Stomach (tissue), 9 donors: ENCODE results near the gene NPAS2. TPM values are rescaled to one million over a fixed set of nuclear protein-coding genes. Genes with fewer than 3 reads are reported as not detected.

ENCODE experiments used
- DNase-seq, 2 donors: peaks; one replicate each; pipeline versions ENCODE4 v3.0.0 to v3.0.0-alpha.2; 2013 to 2019
- H3K27ac ChIP-seq, 5 donors: fragments of 200-600 bp in 4 of 5; sonication (generic) in 4 of 5; one replicate each; pipeline ENCODE4 v1.5.1; 2013 to 2019; ENCODE audit warnings: mild to moderate bottlenecking in 1 of 5, moderate library complexity in 1 of 5
- H3K27me3 ChIP-seq, 3 donors: fragments of 200-600 bp; sonication (generic); one replicate each; pipeline ENCODE4 v1.5.1; 2017 to 2019; ENCODE audit warnings: mixed run types in 1 of 3
- H3K36me3 ChIP-seq, 4 donors: fragments of 200-600 bp; sonication (generic); 1 replicate in 3 of 4; 2 replicates in 1 of 4; pipeline ENCODE4 v1.5.1; 2016 to 2019
- H3K4me1 ChIP-seq, 4 donors: fragments of 200-600 bp; sonication (generic); one replicate each; pipeline ENCODE4 v1.5.1; 2016 to 2019
- H3K4me3 ChIP-seq, 4 donors: fragments of 200-600 bp; sonication (generic) in 3 of 4; one replicate each; pipeline ENCODE4 v1.5.1; 2016 to 2019; ENCODE audit warnings: mild to moderate bottlenecking in 1 of 4
- H3K9me3 ChIP-seq, 4 donors: fragments of 200-600 bp; sonication (generic); one replicate each; pipeline ENCODE4 v1.5.1; 2016 to 2019
- CTCF ChIP-seq, 7 experiments: fragments of 450-650 bp in 4 of 7; fragments of 200-600 bp in 3 of 7; sonication (generic) in 3 of 7; IDR thresholded peaks; one replicate each; pipeline ENCODE4 v1.5.1; 2016 to 2019; ENCODE audit warnings: antibody characterized with exemption in 7 of 7, control low read depth in 2 of 7, mild to moderate bottlenecking in 1 of 7
- EP300 ChIP-seq: sonication (generic); formaldehyde crosslinking; IDR thresholded peaks from one replicate; pipeline ENCODE4 v1.6.1; 2017; ENCODE audit warnings: antibody characterized with exemption
- POLR2A ChIP-seq, 4 donors: fragments of 450-650 bp; IDR thresholded peaks; one replicate each; pipeline ENCODE4 v1.6.1; 2016; ENCODE audit warnings: antibody characterized with exemption in 4 of 4, control low read depth in 2 of 4, mild to moderate bottlenecking in 1 of 4, moderate library complexity in 1 of 4
- POLR2AphosphoS5 ChIP-seq, 3 donors: sonication (generic); formaldehyde crosslinking; IDR thresholded peaks; one replicate each; pipeline ENCODE4 v1.6.1; 2016; ENCODE audit warnings: antibody characterized with exemption in 3 of 3
- WGBS, 5 donors: extraction: QIAGEN DNeasy Blood & Tissue Kit in 3 of 5; methylation state at CpG; one replicate each; pipeline versions ENCODE4 v1.1.5 to v1.1.7; 2013 to 2018; 5-methylcytosine and 5-hydroxymethylcytosine counted together
- intact Hi-C: fragments of 100-400 bp; cut with DNase I; formaldehyde crosslinking; loops from one replicate; pipeline ENCODE4 v1.15.1; 2023; ENCODE audit warnings: low total_unique reads
- polyA plus RNA-seq, 3 donors: library from polyadenylated mRNA; stranded (reverse); fragments of 200-250 nt; gene quantifications; one replicate each; pipeline ENCODE4 v1.2.3, GENCODE V29; 2013
- total RNA-seq, 5 donors: library from RNA; depleted of rRNA; stranded (reverse); fragments of >200 nt; gene quantifications; one replicate each; pipeline versions ENCODE4 v1.1.0 to v1.2.3, GENCODE V29; 2014 to 2016
- donor health status: healthy with polysubstance abuse.
- donor health status: Bipolar disorder and iron deficiency.
- donor health status: healthy.

The NPAS2 gene
- total and polyA plus RNA-seq, 8 donors = 13.1 to 148 (median 28.0) TPM

- Histone ChIP-seq H3K36me3 (peaks cover 0 to 48% (median 42%) of the 10 kb centered on the region in 4 donors), H3K9me3 (no peaks in the 10 kb centered on the region), H3K27me3 (no peaks in the 10 kb centered on the region), H3K27ac (no peak overlapping the region), H3K4me1 (peaks cover 0 to 24% (median 5%) of the 10 kb centered on the region in 4 donors), H3K4me3 (no peak overlapping the region)
- TF ChIP-seq POLR2AphosphoS5 (IDR thresholded peaks at IDR 0.05) = no peak
- no peak for TF ChIP-seq EP300
- TF ChIP-seq POLR2A (IDR thresholded peaks at IDR 0.05) = no peak
- no peak for TF ChIP-seq CTCF (IDR thresholded peaks at IDR 0.05)
- no peak for DNase-seq
- intact Hi-C loops = no loop called here
- 73 to 87% (median 84%) methylated on average over 6 of the region's 6 CpGs for WGBS, 5 donors
These were observed 119.5 kb downstream of the NPAS2 start for GRCh38 chr2:100939445-100939844.

GRCh38 chr2:100940240-100940639 is 120.3 kb downstream of the NPAS2 start:
- Histone ChIP-seq H3K9me3 (no peaks in the 10 kb centered on the region), H3K4me1 (peaks cover 0 to 26% (median 5%) of the 10 kb centered on the region in 4 donors), H3K27me3 (no peaks in the 10 kb centered on the region), H3K4me3 (no peak overlapping the region), H3K36me3 (peaks cover 0 to 44% (median 39%) of the 10 kb centered on the region in 4 donors), H3K27ac (no peak overlapping the region)
- TF ChIP-seq POLR2A (IDR thresholded peaks at IDR 0.05) (no peak), POLR2AphosphoS5 (IDR thresholded peaks at IDR 0.05) (no peak), EP300 (no peak), CTCF (IDR thresholded peaks at IDR 0.05) (no peak)
- DNase-seq = no peak
- intact Hi-C loops = no loop called here
- 97 to 100% (median 99%) methylated on average over 4 of the region's 4 CpGs for WGBS, 5 donors

- Histone ChIP-seq H3K4me1 (peaks cover 0 to 26% (median 5%) of the 10 kb centered on the region in 4 donors), H3K4me3 (no peak overlapping the region), H3K9me3 (no peaks in the 10 kb centered on the region), H3K36me3 (peaks cover 0 to 42% (median 33%) of the 10 kb centered on the region in 4 donors), H3K27me3 (no peaks in the 10 kb centered on the region), H3K27ac (no peak overlapping the region)
- intact Hi-C loops = no loop called here
- DNase-seq = no peak
- TF ChIP-seq CTCF (IDR thresholded peaks at IDR 0.05) = no peak
- no peak for TF ChIP-seq EP300
- TF ChIP-seq POLR2A (IDR thresholded peaks at IDR 0.05) = no peak
- no peak for TF ChIP-seq POLR2AphosphoS5 (IDR thresholded peaks at IDR 0.05)
- WGBS, 5 donors = 73 to 78% (median 76%) methylated on average over 14 of the region's 14 CpGs
These were observed 121.1 kb downstream of the NPAS2 start for GRCh38 chr2:100940766-100941645.

- H3K27ac ChIP-seq = no peak overlapping the region
- intact Hi-C loops = no loop called here
- WGBS, 5 donors = 81 to 92% (median 89%) methylated on average over 10 of the region's 10 CpGs
- no peak for DNase-seq
- no peaks in the 10 kb centered on the region for H3K9me3 ChIP-seq
- no peaks in the 10 kb centered on the region for H3K27me3 ChIP-seq
- no peak overlapping the region for H3K4me3 ChIP-seq
- no peak for TF ChIP-seq POLR2AphosphoS5 (IDR thresholded peaks at IDR 0.05)
- TF ChIP-seq POLR2A (IDR thresholded peaks at IDR 0.05) = no peak
- TF ChIP-seq CTCF (IDR thresholded peaks at IDR 0.05) = no peak
- TF ChIP-seq EP300 = no peak
- H3K36me3 ChIP-seq = peaks cover 0 to 42% (median 33%) of the 10 kb centered on the region in 4 donors
- peaks cover 0 to 23% (median 5%) of the 10 kb centered on the region in 4 donors for H3K4me1 ChIP-seq
These were observed 121.8 kb downstream of the NPAS2 start for GRCh38 chr2:100941646-100942240.
